IMR-90 (cell line): ENCODE data around the gene GNAS-AS1. TPM values are rescaled to one million over a fixed set of nuclear protein-coding genes. Genes with fewer than 3 reads are reported as not detected.

ENCODE experiments used
- ATAC-seq: fragments of 200-7000 bp; cut with Tn5 transposase; 2 replicates; pipeline ENCODE4 v1.9.1; 2020; ENCODE audit warnings: low read depth, mild to moderate bottlenecking, moderate library complexity
- BruUV-seq: library from RNA; stranded (reverse); fragments of 400-500 nt; replicated peaks from 2 replicates; lab custom pipeline; 2021; lab: Mats Ljungman, UMichigan
- CTCF ChIA-PET: fragments of 300-600 bp; formaldehyde crosslinking; extraction: SDS; loops from one replicate; lab custom pipeline; 2021; ENCODE audit warnings: antibody characterized with exemption; lab: Yijun Ruan, JAX
- POLR2A ChIA-PET: fragments of 300-600 bp; sonication (Branson Sonifier 250); formaldehyde crosslinking; loops from one replicate; lab custom pipeline; 2022; ENCODE audit warnings: antibody characterized with exemption; ENCODE audit not compliant: unreplicated experiment; lab: Charles Lee
- DNase-seq: peaks from one replicate; pipeline ENCODE4 v3.0.0; 2013
- H2AFZ ChIP-seq: replicated peaks from 2 replicates; pipeline ENCODE3; 2013; ENCODE audit warnings: low read length, mild to moderate bottlenecking; ENCODE audit not compliant: poor library complexity
- H2AK5ac ChIP-seq: 2 replicates; pipeline ENCODE4 v1.6.1; 2013; ENCODE audit warnings: low read depth, low read length, inconsistent platforms
- H2AK9ac ChIP-seq: replicated peaks from 2 replicates; pipeline ENCODE3; 2013; ENCODE audit warnings: mild to moderate bottlenecking, low read depth, low read length, moderate library complexity; ENCODE audit not compliant: poor library complexity
- H2BK120ac ChIP-seq: 2 replicates; pipeline ENCODE4 v1.6.1; 2013; ENCODE audit warnings: low read depth, low read length, inconsistent platforms
- H2BK15ac ChIP-seq: 3 replicates; pipeline ENCODE4 v1.6.1; 2013; ENCODE audit warnings: low read depth, low read length, inconsistent platforms
- H2BK20ac ChIP-seq: 2 replicates; pipeline ENCODE4 v1.6.1; 2013; ENCODE audit warnings: low read depth, mild to moderate bottlenecking, inconsistent platforms, low read length, moderate library complexity
- H2BK5ac ChIP-seq: 2 replicates; pipeline ENCODE4 v1.6.1; 2013; ENCODE audit warnings: mild to moderate bottlenecking, low read depth, low read length, inconsistent platforms; ENCODE audit not compliant: poor library complexity, severe bottlenecking
- H3K14ac ChIP-seq: replicated peaks from 2 replicates; pipeline ENCODE4 v1.6.1; 2013; ENCODE audit warnings: low read depth, low read length, inconsistent platforms
- H3K18ac ChIP-seq: 2 replicates; pipeline ENCODE4 v1.6.1; 2013; ENCODE audit warnings: low read depth, low read length, control low read depth
- H3K23ac ChIP-seq: 2 replicates; pipeline ENCODE4 v1.6.1; 2013; ENCODE audit warnings: low read depth, low read length, inconsistent platforms
- H3K27ac ChIP-seq: 2 replicates; pipeline ENCODE4 v1.5.1; 2013; ENCODE audit warnings: mild to moderate bottlenecking, control low read depth, low read length; ENCODE audit not compliant: insufficient read depth
- H3K27me3 ChIP-seq: 2 replicates; pipeline ENCODE4 v1.6.1; 2013; ENCODE audit warnings: low read length; ENCODE audit not compliant: control insufficient read depth, insufficient read depth
- H3K36me3 ChIP-seq: 2 replicates; pipeline ENCODE4 v1.6.1; 2013; ENCODE audit warnings: low read length, mixed read lengths; ENCODE audit not compliant: control insufficient read depth, insufficient read depth
- H3K4ac ChIP-seq: 2 replicates; pipeline ENCODE4 v1.6.1; 2013; ENCODE audit warnings: low read depth, low read length, inconsistent platforms
- H3K4me1 ChIP-seq: 2 replicates; pipeline ENCODE4 v1.6.1; 2013; ENCODE audit warnings: low read length, mixed read lengths; ENCODE audit not compliant: control insufficient read depth, insufficient read depth
- H3K4me2 ChIP-seq: 2 replicates; pipeline ENCODE4 v1.6.1; 2013; ENCODE audit warnings: low read depth, mild to moderate bottlenecking, control low read depth, low read length, moderate library complexity
- H3K4me3 ChIP-seq: 2 replicates; pipeline ENCODE4 v1.5.1; 2013; ENCODE audit warnings: low read depth, mild to moderate bottlenecking, control low read depth, low read length, moderate library complexity; ENCODE audit not compliant: insufficient read depth
- H3K56ac ChIP-seq: 2 replicates; pipeline ENCODE4 v1.6.1; 2013; ENCODE audit warnings: low read length, inconsistent platforms; ENCODE audit not compliant: insufficient read depth; ENCODE audit errors: extremely low read depth
- H3K79me1 ChIP-seq, 2 experiments: 2 replicates each; pipeline ENCODE4 v1.6.1; 2013; ENCODE audit warnings: low read length in 2 of 2, inconsistent platforms in 1 of 2, low read depth in 1 of 2
- H3K9ac ChIP-seq: 2 replicates; pipeline ENCODE4 v1.6.1; 2013; ENCODE audit warnings: low read depth, low read length, control low read depth
- H3K9me1 ChIP-seq: 2 replicates; pipeline ENCODE4 v1.6.1; 2013; ENCODE audit warnings: low read length, inconsistent platforms; ENCODE audit not compliant: insufficient read depth
- H3K9me3 ChIP-seq: 2 replicates; pipeline ENCODE4 v1.6.1; 2013; ENCODE audit warnings: low read length; ENCODE audit not compliant: control insufficient read depth, insufficient read depth
- H4K20me1 ChIP-seq: 2 replicates; pipeline ENCODE4 v1.6.1; 2013; ENCODE audit warnings: low read length, inconsistent platforms; ENCODE audit not compliant: insufficient read depth
- H4K5ac ChIP-seq: 2 replicates; pipeline ENCODE4 v1.6.1; 2013; ENCODE audit warnings: mild to moderate bottlenecking, low read depth, low read length, control low read depth
- H4K8ac ChIP-seq, 2 experiments: 2 replicates each; pipeline ENCODE4 v1.6.1; 2013; ENCODE audit warnings: low read depth in 2 of 2, low read length in 2 of 2, control low read depth in 1 of 2, inconsistent platforms in 1 of 2
- H4K91ac ChIP-seq: 2 replicates; pipeline ENCODE4 v1.6.1; 2013; ENCODE audit warnings: low read depth, low read length, inconsistent platforms; ENCODE audit not compliant: insufficient read depth
- CEBPB ChIP-seq: IDR thresholded peaks from 2 replicates; pipeline ENCODE4 v1.6.1; 2012; ENCODE audit warnings: low read depth, low read length, improper control_type of control experiment
- CTCF ChIP-seq: conservative IDR thresholded peaks from 2 replicates; pipeline ENCODE4 v1.5.1; 2012; ENCODE audit warnings: mild to moderate bottlenecking, low read depth, low read length, improper control_type of control experiment
- RAD21 ChIP-seq: IDR thresholded peaks from 2 replicates; pipeline ENCODE4 v1.6.1; 2012; ENCODE audit warnings: low read length, improper control_type of control experiment
- RCOR1 ChIP-seq: IDR thresholded peaks from 2 replicates; pipeline ENCODE4 v1.6.1; 2012; ENCODE audit warnings: mild to moderate bottlenecking, low read length, improper control_type of control experiment; ENCODE audit not compliant: insufficient replicate concordance
- RFX5 ChIP-seq: IDR thresholded peaks from 2 replicates; pipeline ENCODE4 v1.8.0; 2012; ENCODE audit warnings: low read depth, mild to moderate bottlenecking, low read length, moderate library complexity
- SMC3 ChIP-seq: fragments of 150-350 bp; IDR thresholded peaks from 2 replicates; pipeline ENCODE4 v1.6.1; 2016; ENCODE audit warnings: low read depth, mild to moderate bottlenecking, antibody characterized with exemption, low read length, moderate library complexity
- USF2 ChIP-seq: fragments of 150-350 bp; IDR thresholded peaks from 2 replicates; pipeline ENCODE4 v1.6.1; 2017; ENCODE audit warnings: mild to moderate bottlenecking, antibody characterized with exemption, low read length, low read depth
- WGBS, 2 experiments: methylation state at CpG; one replicate each; pipeline versions ENCODE4 v1.1.5 to v1.1.7; 2013; ENCODE audit warnings: missing lambda C conversion rate in 2 of 2; ENCODE audit not compliant: insufficient read length in 1 of 2; ENCODE audit errors: extremely low coverage in 2 of 2; 5-methylcytosine and 5-hydroxymethylcytosine counted together
- dilution Hi-C: fragments of 300-500 bp; cut with HindIII; formaldehyde crosslinking; loops from one replicate; pipeline ENCODE4 v1.14.3; 2018; ENCODE audit warnings: low sequenced_read_pairs; ENCODE audit not compliant: unreplicated experiment
- in situ Hi-C: fragments of 300-500 bp; cut with MboI; formaldehyde crosslinking; loops from 3 replicates; pipeline ENCODE4 v1.14.3; 2019; ENCODE audit warnings: low sequenced_read_pairs, inconsistent platforms, mixed read lengths
- intact Hi-C: fragments of 100-400 bp; cut with micrococcal nuclease; formaldehyde crosslinking; loops from 2 replicates; pipeline ENCODE4 v1.10.0; 2022
- polyA plus RNA-seq, 3 experiments: library from polyadenylated mRNA; depleted of rRNA; stranded (reverse); fragments of >200 nt; gene quantifications; 2 replicates each; pipeline ENCODE4 v1.2.3, GENCODE V29; 2012; ENCODE audit warnings: low replicate concordance in 1 of 3
- total RNA-seq: library from RNA; depleted of rRNA; stranded (reverse); fragments of >200 nt; gene quantifications from 2 replicates; pipeline ENCODE4 v1.2.3, GENCODE V29; 2012
- TF ChIP-seq, protein P1 (sequence below): fragments of 150-350 bp; IDR thresholded peaks from 2 replicates; pipeline ENCODE4 v1.6.1; 2016; ENCODE audit warnings: low read depth, mild to moderate bottlenecking, low read length, moderate library complexity, borderline replicate concordance

The GNAS-AS1 gene
- total and polyA plus RNA-seq, 2 of the 4 experiments (the other 2 are of a cell fraction), result 0.54 to 0.60 TPM

DNA sequence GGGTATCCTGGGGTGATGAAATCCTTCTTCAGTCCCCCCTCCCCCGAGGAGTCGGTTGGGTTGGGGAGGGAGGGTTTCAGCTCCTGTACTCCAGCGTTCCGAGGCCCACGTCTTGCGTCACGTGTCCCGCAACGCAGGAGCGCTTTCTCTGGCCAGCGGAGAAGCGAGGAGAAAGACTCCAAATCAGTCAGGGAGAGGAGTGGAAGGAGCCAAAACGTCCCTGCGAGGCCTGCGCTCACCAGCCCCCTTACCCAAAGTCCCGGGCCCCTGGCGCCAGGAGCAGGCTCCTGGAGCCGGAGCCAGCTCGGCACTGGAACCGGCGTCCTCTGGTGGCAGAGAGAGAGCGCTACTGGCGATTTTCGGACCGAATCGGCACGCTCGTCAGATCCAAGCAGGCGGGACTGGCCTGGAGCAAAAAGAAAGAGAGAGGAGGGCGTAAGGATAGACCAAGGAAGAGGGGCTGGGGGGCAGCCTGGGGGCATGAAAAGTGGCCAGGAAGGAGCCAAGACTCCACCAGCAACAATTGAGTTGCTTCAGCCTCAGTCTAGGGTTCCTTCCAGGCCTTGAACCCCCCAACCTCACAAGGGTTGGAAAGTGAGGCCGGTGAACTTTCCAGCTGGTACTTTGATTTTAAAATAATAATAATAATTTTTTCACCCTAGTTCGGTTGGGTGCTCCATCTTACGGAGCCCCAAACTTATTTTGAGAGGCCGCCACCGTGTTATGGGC, 2.0 kb upstream of the GNAS-AS1 start, which contains the start of gene GNAS:
Gene GNAS, plus strand, starts transcription at position 174 of the 729 bp plus-strand sequence.
- peak; percentile 43 for ATAC-seq
- Histone ChIP-seq H2BK5ac (no peak within 1 kb of the TSS), H3K36me3 (no peaks in the 10 kb centered on the region), H3K9ac (no peak within 1 kb of the TSS), H3K9me1 (0 out of 2 replicates have a peak, but pooled peaks cover 2% of the 10 kb centered on the region), H3K18ac (no peak within 1 kb of the TSS), H2BK15ac (no peak within 1 kb of the TSS), H4K91ac (no peak within 1 kb of the TSS), H3K4me2 (peak within 1 kb of the TSS; percentile 99), H3K27ac (no peak within 1 kb of the TSS), H3K79me1 (peaks cover 0 to 17% of the 10 kb centered on the region in 2 experiments; a peak in 3 of 4 replicates), H3K9me3 (no peaks in the 10 kb centered on the region), H4K20me1 (no peaks in the 10 kb centered on the region; the same call in 1 of the 2 replicates), H3K27me3 (peaks cover 42% of the 10 kb centered on the region), H3K23ac (no peak within 1 kb of the TSS), H3K4me3 (peak within 1 kb of the TSS; percentile 60), H3K56ac (no peak within 1 kb of the TSS), H4K5ac (no peak within 1 kb of the TSS), H2AK9ac (peak within 1 kb of the TSS; percentile 68), H4K8ac (no peak within 1 kb of the TSS), H3K4me1 (peaks cover 2% of the 10 kb centered on the region; the same call in 1 of the 2 replicates), H3K14ac (no peak within 1 kb of the TSS), H2AFZ (peak within 1 kb of the TSS; percentile 89), H3K4ac (no peak within 1 kb of the TSS), H2BK120ac (no peak within 1 kb of the TSS), H2BK20ac (no peak within 1 kb of the TSS), H2AK5ac (no peak within 1 kb of the TSS)
- no TSS peak for BruUV-seq
- peak; percentile 60 for DNase-seq
- 25% methylated on average over 9 of the region's 35 CpGs; no CpG with 5 or more reads in 1 of the 2 experiments for WGBS, 2 experiments
- POLR2A ChIA-PET, result no interaction called here
- intact Hi-C loops (loop anchor here (1.0 to 5.0 kb wide), 3 partner anchors 160 to 616 kb away; partner anchors contain the start of gene NPEPL1), dilution Hi-C loops (no loop called here), in situ Hi-C loops (loop anchor here (10.0 kb wide), 2 partner anchors 378 to 628 kb away; partner anchors contain the start of gene ANKRD60)
- CTCF ChIA-PET, result interaction anchor here (1.2 to 1.3 kb wide), 3 partner anchors 12 to 16 kb away, joined by 3 to 5 read pairs (median 4); no protein-coding TSS in a partner anchor
- TF ChIP-seq RFX5 (no peak), RAD21 (peak; percentile 62), SMC3 (peak; percentile 69), USF2 (peak; percentile 86), CEBPB (peak; percentile 52), CTCF (peak; percentile 69), RCOR1 (no peak)
- TF ChIP-seq, protein P1, sequence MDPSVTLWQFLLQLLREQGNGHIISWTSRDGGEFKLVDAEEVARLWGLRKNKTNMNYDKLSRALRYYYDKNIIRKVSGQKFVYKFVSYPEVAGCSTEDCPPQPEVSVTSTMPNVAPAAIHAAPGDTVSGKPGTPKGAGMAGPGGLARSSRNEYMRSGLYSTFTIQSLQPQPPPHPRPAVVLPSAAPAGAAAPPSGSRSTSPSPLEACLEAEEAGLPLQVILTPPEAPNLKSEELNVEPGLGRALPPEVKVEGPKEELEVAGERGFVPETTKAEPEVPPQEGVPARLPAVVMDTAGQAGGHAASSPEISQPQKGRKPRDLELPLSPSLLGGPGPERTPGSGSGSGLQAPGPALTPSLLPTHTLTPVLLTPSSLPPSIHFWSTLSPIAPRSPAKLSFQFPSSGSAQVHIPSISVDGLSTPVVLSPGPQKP, result no peak
